Immature natural killer cell (primary cell): Measurements from ENCODE around the gene SPAG6. TPM values are rescaled to one million over a fixed set of nuclear protein-coding genes. Genes with fewer than 3 reads are reported as not detected.
"Not testable (repeated sequence)": the region's sequence is repeated elsewhere in the genome, so short reads cannot be mapped to it uniquely, and the experiment has no call there.

Experiments used
- DNase-seq, 3 donors: peaks; one replicate each; pipeline ENCODE4 v3.0.0; 2022; ENCODE audit warnings: mixed read lengths in 1 of 3
- H3K27ac Mint-ChIP-seq, 6 donors: one replicate each; pipeline ENCODE4 v1.8.0; 2020; ENCODE audit warnings: mixed read lengths in 6 of 6, mild to moderate bottlenecking in 5 of 6, inconsistent platforms in 4 of 6, moderate library complexity in 3 of 6
- H3K27me3 Mint-ChIP-seq, 3 donors: one replicate each; pipeline ENCODE4 v1.8.0; 2020 to 2021; ENCODE audit warnings: low read depth in 3 of 3, mild to moderate bottlenecking in 3 of 3, mixed read lengths in 3 of 3, moderate library complexity in 3 of 3, inconsistent platforms in 1 of 3
- H3K36me3 Mint-ChIP-seq, 3 donors: one replicate each; pipeline ENCODE4 v1.8.0; 2020; ENCODE audit warnings: mixed read lengths in 3 of 3, inconsistent platforms in 2 of 3, mild to moderate bottlenecking in 2 of 3
- H3K4me1 Mint-ChIP-seq, 2 donors: one replicate each; pipeline ENCODE4 v1.8.0; 2020; ENCODE audit warnings: inconsistent platforms in 2 of 2, mild to moderate bottlenecking in 2 of 2, mixed read lengths in 2 of 2, moderate library complexity in 1 of 2
- H3K4me3 Mint-ChIP-seq, 5 donors: one replicate each; pipeline ENCODE4 v1.8.0; 2020; ENCODE audit warnings: mild to moderate bottlenecking in 5 of 5, mixed read lengths in 5 of 5, inconsistent platforms in 3 of 5, moderate library complexity in 3 of 5
- H3K9me3 Mint-ChIP-seq, 6 donors: one replicate each; pipeline ENCODE4 v1.8.0; 2020; ENCODE audit warnings: mild to moderate bottlenecking in 6 of 6, mixed read lengths in 6 of 6, inconsistent platforms in 4 of 6, moderate library complexity in 3 of 6
- polyA plus RNA-seq, 3 donors: library from polyadenylated mRNA; unstranded; fragments of 300-500 nt; fragmentation: Illumina TruSeq; gene quantifications; one replicate each; pipeline ENCODE4 v1.2.3, GENCODE V29; 2021

Gene SPAG6
- polyA plus RNA-seq, 3 donors from 2014 or later: not detected

DNA sequence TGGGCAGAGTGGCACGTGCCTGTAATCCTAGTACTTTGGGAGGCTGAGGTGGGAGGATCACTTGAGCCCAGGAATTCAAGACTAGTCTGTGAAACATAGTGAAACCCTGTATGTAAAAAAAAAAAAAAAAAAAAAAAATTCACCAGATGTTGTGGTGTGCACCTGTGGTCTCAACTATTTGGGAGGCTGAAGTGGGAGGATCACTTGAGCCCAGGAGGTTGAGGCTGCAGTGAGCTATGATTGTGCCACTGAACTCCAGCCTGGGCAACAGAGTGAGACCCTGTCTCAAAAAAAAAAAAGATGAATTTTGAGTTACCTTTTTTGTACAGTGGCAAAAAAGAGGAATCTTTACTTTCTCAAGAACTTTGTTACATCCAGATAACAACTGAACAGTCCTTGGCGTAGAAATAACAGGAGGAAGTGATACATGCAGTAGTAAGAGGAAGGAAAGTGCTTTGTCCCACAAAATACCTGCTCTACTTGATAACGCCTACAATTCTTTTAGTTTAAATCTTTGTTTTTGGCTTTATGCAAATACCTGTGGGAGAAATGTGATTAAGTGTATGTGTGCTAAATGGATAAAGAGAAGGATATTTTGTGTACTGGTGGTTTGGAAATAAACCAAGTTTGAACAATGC, 29.3 kb downstream of the SPAG6 start:
- Mint-ChIP-seq H3K4me1 (no peaks in the 10 kb centered on the region), H3K36me3 (no peaks in the 10 kb centered on the region), H3K4me3 (no peak overlapping the region), H3K9me3 (peaks cover 0 to 2% (median 0%) of the 10 kb centered on the region in 6 donors), H3K27ac (no peak overlapping the region), H3K27me3 (peaks cover 2 to 5% (median 2%) of the 10 kb centered on the region in 3 donors)
- no peak for DNase-seq

DNA sequence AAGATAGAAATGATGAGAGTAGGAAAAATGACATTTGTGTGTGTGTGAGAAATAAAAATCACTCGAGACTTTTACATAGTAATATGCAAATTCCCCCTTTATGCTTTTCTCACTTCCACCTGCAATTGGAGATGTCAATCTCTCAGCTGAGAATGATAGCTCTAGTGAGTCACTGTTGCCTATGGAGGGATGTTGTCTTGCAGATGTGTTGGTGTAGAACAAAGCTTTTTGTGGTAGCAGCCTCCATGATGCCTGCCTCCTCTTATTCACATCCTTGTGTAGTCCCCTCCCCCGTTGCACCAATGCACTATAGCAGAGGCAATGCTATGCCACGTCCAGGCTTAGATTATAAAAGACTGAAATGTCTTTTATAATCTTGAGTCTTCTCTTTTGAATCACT, 33.8 kb downstream of the SPAG6 start:
- no peak for DNase-seq
- Mint-ChIP-seq H3K36me3 (no peaks in the 10 kb centered on the region), H3K27ac (no peak overlapping the region), H3K9me3 (peaks cover 0 to 2% (median 0%) of the 10 kb centered on the region in 6 donors), H3K4me1 (no peaks in the 10 kb centered on the region), H3K4me3 (no peak overlapping the region), H3K27me3 (peaks cover 2 to 4% (median 2%) of the 10 kb centered on the region in 3 donors)

DNA sequence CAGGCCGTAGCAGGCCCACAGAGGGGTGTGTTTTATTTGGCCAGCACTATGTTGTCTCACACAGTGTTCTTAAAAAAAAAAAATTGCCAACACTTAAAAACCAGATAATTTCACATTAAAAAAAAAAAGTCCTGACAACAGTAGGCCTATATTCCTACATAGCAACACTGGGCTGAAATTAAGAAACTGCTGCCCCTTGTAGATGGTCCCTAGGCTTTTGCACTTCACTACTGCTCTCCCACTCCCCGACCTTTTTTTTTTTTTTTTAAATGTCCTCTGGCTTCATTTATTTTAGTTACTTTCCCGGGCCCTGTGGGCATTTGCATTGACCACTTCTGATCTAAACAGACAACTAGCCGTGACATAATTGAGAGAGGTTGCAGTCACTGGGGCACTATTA, 36.0 kb downstream of the SPAG6 start:
- no peak overlapping the region for H3K4me3 Mint-ChIP-seq
- H3K27ac Mint-ChIP-seq: no peak overlapping the region
- H3K36me3 Mint-ChIP-seq: no peaks in the 10 kb centered on the region
- no peaks in the 10 kb centered on the region for H3K4me1 Mint-ChIP-seq
- no peak for DNase-seq
- peaks cover 0 to 4% (median 2%) of the 10 kb centered on the region in 3 donors for H3K27me3 Mint-ChIP-seq
- H3K9me3 Mint-ChIP-seq: no peaks in the 10 kb centered on the region

GRCh38 chr10:22386503-22386902, 41.2 kb downstream of the SPAG6 start:
- peaks cover 3 to 13% (median 4%) of the 10 kb centered on the region in 3 donors for H3K27me3 Mint-ChIP-seq
- no peaks in the 10 kb centered on the region for H3K4me1 Mint-ChIP-seq
- no peak overlapping the region for H3K4me3 Mint-ChIP-seq
- DNase-seq: no peak
- H3K9me3 Mint-ChIP-seq: no peaks in the 10 kb centered on the region
- no peaks in the 10 kb centered on the region for H3K36me3 Mint-ChIP-seq
- no peak overlapping the region for H3K27ac Mint-ChIP-seq

DNA sequence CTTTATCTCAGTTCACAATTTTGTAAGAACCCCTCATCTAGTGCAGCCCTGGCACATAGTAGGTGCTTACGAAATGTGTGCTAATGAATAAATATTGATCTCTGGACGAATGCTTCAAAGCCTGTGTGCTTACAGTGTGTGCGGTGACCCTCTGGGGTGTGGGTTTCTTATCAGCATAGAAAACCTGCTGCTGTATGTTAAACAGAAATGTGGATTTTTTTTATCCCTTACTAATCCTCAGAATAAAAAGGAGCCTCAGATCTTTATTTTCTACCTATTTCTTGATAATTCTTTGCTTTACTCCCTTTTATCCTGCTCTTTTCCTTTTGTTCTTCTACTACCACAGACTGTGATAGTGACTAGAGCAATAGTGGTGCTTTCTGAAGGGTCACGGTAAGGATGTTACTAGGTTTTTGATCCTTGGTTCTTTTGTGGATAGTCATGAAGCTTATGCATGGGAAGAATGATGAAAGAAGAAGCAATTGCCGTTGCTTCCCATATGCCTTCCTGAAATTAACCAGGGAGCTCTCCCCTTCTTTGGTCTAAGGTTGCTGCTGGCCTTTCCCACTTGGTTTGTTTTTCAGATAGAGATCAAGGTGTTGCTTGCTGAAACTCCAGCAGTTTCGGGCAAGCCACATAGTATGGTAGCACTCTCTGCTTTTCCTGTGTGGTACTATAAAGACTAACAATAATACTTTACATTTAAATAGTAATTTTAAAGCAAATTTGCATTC, 44.7 kb downstream of the SPAG6 start:
- no peak for DNase-seq
- Mint-ChIP-seq H3K9me3 (no peaks in the 10 kb centered on the region), H3K4me1 (no peaks in the 10 kb centered on the region), H3K36me3 (no peaks in the 10 kb centered on the region), H3K27ac (no peak overlapping the region), H3K4me3 (no peak overlapping the region), H3K27me3 (peaks cover 3 to 17% (median 9%) of the 10 kb centered on the region in 3 donors)

GRCh38 chr10:22391600-22391999, 46.3 kb downstream of the SPAG6 start:
- H3K36me3 Mint-ChIP-seq: no peaks in the 10 kb centered on the region
- no peak for DNase-seq
- H3K27me3 Mint-ChIP-seq: peaks cover 3 to 17% (median 9%) of the 10 kb centered on the region in 3 donors
- no peaks in the 10 kb centered on the region for H3K4me1 Mint-ChIP-seq
- H3K9me3 Mint-ChIP-seq: no peaks in the 10 kb centered on the region
- H3K4me3 Mint-ChIP-seq: no peak overlapping the region
- no peak overlapping the region for H3K27ac Mint-ChIP-seq

- not testable (repeated sequence) for H3K4me1 Mint-ChIP-seq, H3K27ac Mint-ChIP-seq, H3K27me3 Mint-ChIP-seq, H3K36me3 Mint-ChIP-seq, DNase-seq, H3K4me3 Mint-ChIP-seq, H3K9me3 Mint-ChIP-seq
Measured at GRCh38 chr10:22396195-22396594, 50.9 kb downstream of the SPAG6 start.

- not testable (repeated sequence) for H3K4me3 Mint-ChIP-seq, H3K36me3 Mint-ChIP-seq, H3K27ac Mint-ChIP-seq, DNase-seq, H3K4me1 Mint-ChIP-seq
- H3K27me3 Mint-ChIP-seq: peaks cover 6 to 22% (median 6%) of the 10 kb centered on the region in 3 donors
- H3K9me3 Mint-ChIP-seq: peaks cover 0 to 11% (median 5%) of the 10 kb centered on the region in 6 donors
Measured at GRCh38 chr10:22406916-22407315, 61.6 kb downstream of the SPAG6 start.

DNA sequence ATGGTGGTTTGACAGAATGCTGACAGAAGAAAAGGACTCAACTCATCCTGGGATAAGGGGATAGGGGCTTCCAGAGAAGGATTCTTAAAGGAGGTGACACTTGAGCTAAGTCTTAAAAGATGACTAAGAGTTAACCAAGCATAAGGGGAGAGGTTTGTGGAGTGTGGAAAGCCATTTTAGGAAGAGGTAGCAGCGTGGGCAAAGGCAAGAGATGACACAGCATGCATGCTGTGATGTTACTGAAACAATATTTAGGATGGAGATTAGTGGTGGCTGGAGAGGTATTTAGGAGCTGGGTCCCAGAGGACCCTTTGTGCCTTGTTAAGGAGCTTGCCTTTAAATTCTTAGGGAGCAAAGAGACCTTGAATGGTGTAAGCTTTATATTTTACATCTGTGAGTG, 65.1 kb downstream of the SPAG6 start:
- no peak overlapping the region for H3K4me3 Mint-ChIP-seq
- peaks cover 0 to 11% (median 4%) of the 10 kb centered on the region in 6 donors for H3K9me3 Mint-ChIP-seq
- peaks cover 3 to 19% (median 6%) of the 10 kb centered on the region in 3 donors for H3K27me3 Mint-ChIP-seq
- DNase-seq: no peak
- H3K27ac Mint-ChIP-seq: no peak overlapping the region
- peaks cover 0 to 9% (median 0%) of the 10 kb centered on the region in 3 donors for H3K36me3 Mint-ChIP-seq
- H3K4me1 Mint-ChIP-seq: no peaks in the 10 kb centered on the region

DNA sequence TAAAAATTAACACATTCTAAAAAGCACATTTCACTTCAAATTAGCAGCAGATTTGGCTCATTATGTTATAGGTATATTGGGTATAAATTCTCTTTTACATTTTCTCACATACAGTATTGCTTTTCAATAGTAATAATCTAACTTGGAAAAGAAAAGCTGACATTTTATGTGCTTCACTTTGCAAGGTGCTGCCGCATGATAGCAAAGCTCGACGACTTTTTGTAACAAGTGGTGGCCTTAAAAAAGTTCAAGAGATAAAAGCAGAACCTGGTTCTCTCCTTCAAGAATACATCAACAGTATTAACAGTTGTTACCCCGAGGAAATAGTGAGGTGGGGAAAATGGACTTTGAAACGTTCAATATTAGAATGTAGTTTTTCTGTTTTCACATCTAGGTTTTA, 65.5 kb downstream of the SPAG6 start:
- Mint-ChIP-seq H3K36me3 (peaks cover 0 to 9% (median 0%) of the 10 kb centered on the region in 3 donors), H3K27me3 (peaks cover 3 to 19% (median 6%) of the 10 kb centered on the region in 3 donors), H3K4me1 (no peaks in the 10 kb centered on the region), H3K4me3 (no peak overlapping the region), H3K27ac (no peak overlapping the region), H3K9me3 (peaks cover 0 to 11% (median 3%) of the 10 kb centered on the region in 6 donors)
- no peak for DNase-seq

DNA sequence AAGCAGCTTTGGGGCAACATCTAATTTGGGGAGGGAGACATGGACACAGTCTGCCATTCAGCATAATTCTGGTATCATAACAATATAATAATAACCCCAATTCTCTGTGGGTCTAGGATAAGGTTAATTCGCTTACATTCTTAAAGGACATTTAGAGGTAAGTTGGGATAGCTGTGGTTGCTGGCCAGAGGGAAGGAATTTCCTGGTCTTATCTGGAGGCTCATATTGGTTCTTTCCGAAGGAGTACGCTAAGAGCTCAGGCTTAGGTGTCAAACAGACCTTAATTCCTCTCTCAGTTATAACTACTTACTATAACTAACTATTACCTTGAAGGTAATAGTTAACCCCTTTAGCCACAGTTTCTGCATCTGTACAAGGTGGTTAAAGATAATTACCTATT, 68.8 kb downstream of the SPAG6 start:
- no peak for DNase-seq
- H3K9me3 Mint-ChIP-seq: peaks cover 0 to 2% (median 0%) of the 10 kb centered on the region in 6 donors
- no peak overlapping the region for H3K27ac Mint-ChIP-seq
- H3K4me1 Mint-ChIP-seq: no peaks in the 10 kb centered on the region
- peaks cover 0 to 9% (median 0%) of the 10 kb centered on the region in 3 donors for H3K36me3 Mint-ChIP-seq
- peaks cover 0 to 10% (median 5%) of the 10 kb centered on the region in 3 donors for H3K27me3 Mint-ChIP-seq
- no peak overlapping the region for H3K4me3 Mint-ChIP-seq

- no peaks in the 10 kb centered on the region for H3K4me1 Mint-ChIP-seq
- H3K9me3 Mint-ChIP-seq: no peaks in the 10 kb centered on the region
- H3K27ac Mint-ChIP-seq: no peak overlapping the region
- DNase-seq: no peak
- no peak overlapping the region for H3K4me3 Mint-ChIP-seq
- H3K27me3 Mint-ChIP-seq: peaks cover 0 to 5% (median 2%) of the 10 kb centered on the region in 3 donors
- H3K36me3 Mint-ChIP-seq: peaks cover 0 to 4% (median 0%) of the 10 kb centered on the region in 3 donors
Measured at GRCh38 chr10:22415072-22415471, 69.8 kb downstream of the SPAG6 start.

GRCh38 chr10:22417736-22418268, 72.5 kb downstream of the SPAG6 start:
- no peaks in the 10 kb centered on the region for H3K27me3 Mint-ChIP-seq
- no peak overlapping the region for H3K4me3 Mint-ChIP-seq
- H3K27ac Mint-ChIP-seq: no peak overlapping the region
- H3K9me3 Mint-ChIP-seq: no peaks in the 10 kb centered on the region
- DNase-seq: no peak
- no peaks in the 10 kb centered on the region for H3K4me1 Mint-ChIP-seq
- H3K36me3 Mint-ChIP-seq: no peaks in the 10 kb centered on the region

DNA sequence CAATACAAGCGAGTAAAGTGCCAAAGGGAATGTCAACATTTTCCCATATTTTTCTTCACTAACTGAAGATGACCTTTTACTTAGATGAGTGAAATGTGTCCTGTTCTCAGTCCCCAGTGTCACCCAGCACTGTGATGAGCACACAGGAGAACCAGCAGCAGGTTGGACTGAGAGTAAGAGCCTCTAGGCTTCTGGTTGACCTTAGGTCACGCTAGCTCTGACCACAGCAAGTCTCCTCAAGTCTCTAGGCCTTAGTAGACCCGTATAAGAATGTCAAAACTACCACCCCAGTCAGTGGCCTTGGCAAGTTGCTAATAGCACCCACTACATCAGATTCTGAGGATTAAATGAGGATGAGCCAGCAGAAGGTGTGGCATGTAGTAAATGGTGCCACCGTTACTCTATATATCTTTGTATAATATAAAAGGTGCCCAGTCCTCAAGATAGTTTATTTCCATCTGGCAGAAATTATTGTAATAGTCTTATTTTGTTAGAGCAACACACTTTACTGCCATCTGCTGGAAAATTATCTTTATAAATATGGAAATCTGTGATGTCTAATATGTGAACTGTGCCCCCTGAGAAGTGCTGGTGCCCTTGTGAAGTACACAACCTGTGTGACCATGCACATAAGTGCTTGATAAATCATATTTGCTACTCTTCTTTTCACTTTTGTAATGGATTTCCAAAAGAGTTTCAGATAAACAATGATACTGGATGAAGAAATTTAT, 75.7 kb downstream of the SPAG6 start:
- H3K9me3 Mint-ChIP-seq: no peaks in the 10 kb centered on the region
- H3K27ac Mint-ChIP-seq: no peak overlapping the region

More for the DNA sequence above, 75.7 kb downstream of the SPAG6 start:
- DNase-seq: peak; percentile 3 to 33 (median 23)
- Mint-ChIP-seq H3K36me3 (no peaks in the 10 kb centered on the region), H3K4me1 (no peaks in the 10 kb centered on the region), H3K27me3 (peaks cover 0 to 4% (median 0%) of the 10 kb centered on the region in 3 donors), H3K4me3 (no peak overlapping the region)
